ENCODE data around the gene LSAMP.
A peak's percentile ranks its signal among the peaks of the same experiment; 100 is the strongest.
"Not testable (repeated sequence)": the region's sequence is repeated elsewhere in the genome, so short reads cannot be mapped to it uniquely, and the experiment has no call there.

LSAMP gene

GRCh38 chr3:115804200-115804599 lies 641.1 kb downstream of the LSAMP start:
- DNase-seq (no peak), ATAC-seq (replicated peaks) (no peak)
- Mint-ChIP-seq H3K27ac (no peak overlapping the region), H3K4me1 (no peaks in the 10 kb centered on the region), H3K4me3 (no peak overlapping the region), H3K27me3 (peaks cover 25 to 29% of the 10 kb centered on the region in 2 donors), H3K9me3 (no peaks in the 10 kb centered on the region), H3K36me3 (no peaks in the 10 kb centered on the region)

GRCh38 chr3:115803661-115804060 lies 641.6 kb downstream of the LSAMP start:
- Mint-ChIP-seq H3K9me3 (no peaks in the 10 kb centered on the region), H3K27me3 (peaks cover 20 to 27% of the 10 kb centered on the region in 2 donors)
- no peak for DNase-seq

GRCh38 chr3:115800489-115801075 lies 644.7 kb downstream of the LSAMP start:
- Mint-ChIP-seq H3K4me1 (no peaks in the 10 kb centered on the region), H3K36me3 (no peaks in the 10 kb centered on the region), H3K9me3 (no peaks in the 10 kb centered on the region), H3K4me3 (no peak overlapping the region), H3K27me3 (peaks cover 18 to 27% of the 10 kb centered on the region in 2 donors), H3K27ac (no peak overlapping the region)
- no peak for ATAC-seq (replicated peaks)
- DNase-seq: no peak

More at GRCh38 chr3:115803661-115804060, 641.6 kb downstream of the LSAMP start:
- no peak overlapping the region for H3K4me3 Mint-ChIP-seq
- H3K36me3 Mint-ChIP-seq: no peaks in the 10 kb centered on the region
- ATAC-seq (replicated peaks): no peak
- H3K4me1 Mint-ChIP-seq: no peaks in the 10 kb centered on the region
- H3K27ac Mint-ChIP-seq: no peak overlapping the region

GRCh38 chr3:115800065-115800464 lies 645.2 kb downstream of the LSAMP start:
- not testable (repeated sequence) for H3K36me3 Mint-ChIP-seq; ATAC-seq (replicated peaks)
- peaks cover 18 to 27% of the 10 kb centered on the region in 2 donors for H3K27me3 Mint-ChIP-seq

GRCh38 chr3:115792206-115792955 lies 652.9 kb downstream of the LSAMP start:
- Mint-ChIP-seq H3K4me1 (peaks cover 8 to 11% of the 10 kb centered on the region in 2 donors), H3K27me3 (peaks cover 11 to 21% of the 10 kb centered on the region in 2 donors), H3K27ac (no peak overlapping the region), H3K9me3 (no peaks in the 10 kb centered on the region), H3K36me3 (no peaks in the 10 kb centered on the region), H3K4me3 (no peak overlapping the region)
- DNase-seq (no peak), ATAC-seq (replicated peaks) (peak in 1 of 2 donors; percentile 51)

More at GRCh38 chr3:115800065-115800464, 645.2 kb downstream of the LSAMP start:
- H3K4me3 Mint-ChIP-seq, H3K4me1 Mint-ChIP-seq, H3K27ac Mint-ChIP-seq, DNase-seq, H3K9me3 Mint-ChIP-seq: not testable (repeated sequence)

GRCh38 chr3:115791271-115792153 lies 653.8 kb downstream of the LSAMP start:
- not testable (repeated sequence) for H3K27ac Mint-ChIP-seq; ATAC-seq (replicated peaks); DNase-seq; H3K4me3 Mint-ChIP-seq; H3K36me3 Mint-ChIP-seq; H3K9me3 Mint-ChIP-seq
- H3K4me1 Mint-ChIP-seq: peaks cover 8 to 11% of the 10 kb centered on the region in 2 donors
- peaks cover 11 to 21% of the 10 kb centered on the region in 2 donors for H3K27me3 Mint-ChIP-seq

GRCh38 chr3:115790759-115791158 lies 654.5 kb downstream of the LSAMP start:
- Mint-ChIP-seq H3K27ac (no peak overlapping the region), H3K27me3 (peaks cover 11 to 23% of the 10 kb centered on the region in 2 donors), H3K36me3 (no peaks in the 10 kb centered on the region), H3K4me3 (no peak overlapping the region), H3K4me1 (peaks cover 8 to 11% of the 10 kb centered on the region in 2 donors), H3K9me3 (no peaks in the 10 kb centered on the region)
- DNase-seq (no peak), ATAC-seq (replicated peaks) (peak; percentile 75 to 90)

GRCh38 chr3:115789481-115789880 lies 655.8 kb downstream of the LSAMP start:
- Mint-ChIP-seq H3K27me3 (peaks cover 11 to 35% of the 10 kb centered on the region in 2 donors), H3K4me3 (no peak overlapping the region), H3K36me3 (no peaks in the 10 kb centered on the region), H3K27ac (no peak overlapping the region), H3K4me1 (peaks cover 16 to 21% of the 10 kb centered on the region in 2 donors), H3K9me3 (no peaks in the 10 kb centered on the region)
- DNase-seq (no peak), ATAC-seq (replicated peaks) (no peak)

- H3K27me3 Mint-ChIP-seq: peaks cover 11 to 35% of the 10 kb centered on the region in 2 donors
- H3K27ac Mint-ChIP-seq: no peak overlapping the region
- H3K4me3 Mint-ChIP-seq: no peak overlapping the region
- no peaks in the 10 kb centered on the region for H3K9me3 Mint-ChIP-seq
- DNase-seq (no peak), ATAC-seq (replicated peaks) (no peak)
- H3K4me1 Mint-ChIP-seq: peaks cover 17 to 23% of the 10 kb centered on the region in 2 donors
- H3K36me3 Mint-ChIP-seq: no peaks in the 10 kb centered on the region
Measured at GRCh38 chr3:115788921-115789470, 656.3 kb downstream of the LSAMP start.

- no peak for ATAC-seq (replicated peaks)
- DNase-seq: no peak
- no peaks in the 10 kb centered on the region for H3K36me3 Mint-ChIP-seq
- no peaks in the 10 kb centered on the region for H3K9me3 Mint-ChIP-seq
- no peak overlapping the region for H3K4me3 Mint-ChIP-seq
- peaks cover 19 to 23% of the 10 kb centered on the region in 2 donors for H3K4me1 Mint-ChIP-seq
- H3K27me3 Mint-ChIP-seq: peaks cover 11 to 35% of the 10 kb centered on the region in 2 donors
- no peak overlapping the region for H3K27ac Mint-ChIP-seq
Measured at GRCh38 chr3:115787818-115788217, 657.5 kb downstream of the LSAMP start.

GRCh38 chr3:115785782-115786181 lies 659.5 kb downstream of the LSAMP start:
- DNase-seq: no peak
- peaks cover 6 to 23% of the 10 kb centered on the region in 2 donors for H3K27me3 Mint-ChIP-seq
- peaks cover 13 to 14% of the 10 kb centered on the region in 2 donors for H3K4me1 Mint-ChIP-seq
- no peaks in the 10 kb centered on the region for H3K36me3 Mint-ChIP-seq
- no peak for ATAC-seq (replicated peaks)
- no peak overlapping the region for H3K4me3 Mint-ChIP-seq
- H3K27ac Mint-ChIP-seq: no peak overlapping the region
- no peaks in the 10 kb centered on the region for H3K9me3 Mint-ChIP-seq

- Mint-ChIP-seq H3K27ac (peak overlapping the region; percentile 95), H3K4me1 (peaks cover 11% of the 10 kb centered on the region in 2 donors), H3K9me3 (no peaks in the 10 kb centered on the region), H3K4me3 (peak overlapping the region; percentile 91 to 93), H3K27me3 (peaks cover 6 to 23% of the 10 kb centered on the region in 2 donors), H3K36me3 (no peaks in the 10 kb centered on the region)
- ATAC-seq (replicated peaks): no peak
- DNase-seq: no peak
Measured at GRCh38 chr3:115784739-115785536, 660.3 kb downstream of the LSAMP start.

GRCh38 chr3:115783938-115784738 lies 661.1 kb downstream of the LSAMP start:
- DNase-seq (peak; percentile 87), ATAC-seq (replicated peaks) (peak; percentile 90)
- Mint-ChIP-seq H3K4me1 (peaks cover 11% of the 10 kb centered on the region in 2 donors), H3K36me3 (no peaks in the 10 kb centered on the region), H3K27ac (peak overlapping the region; percentile 95), H3K9me3 (no peaks in the 10 kb centered on the region), H3K27me3 (peaks cover 5 to 21% of the 10 kb centered on the region in 2 donors), H3K4me3 (peak overlapping the region; percentile 91 to 93)
